Measurements from ENCODE around the gene IDI2.
A peak's percentile ranks its signal among the peaks of the same experiment; 100 is the strongest.
"Not testable (repeated sequence)": the region's sequence is repeated elsewhere in the genome, so short reads cannot be mapped to it uniquely, and the experiment has no call there.

Gene IDI2

DNA sequence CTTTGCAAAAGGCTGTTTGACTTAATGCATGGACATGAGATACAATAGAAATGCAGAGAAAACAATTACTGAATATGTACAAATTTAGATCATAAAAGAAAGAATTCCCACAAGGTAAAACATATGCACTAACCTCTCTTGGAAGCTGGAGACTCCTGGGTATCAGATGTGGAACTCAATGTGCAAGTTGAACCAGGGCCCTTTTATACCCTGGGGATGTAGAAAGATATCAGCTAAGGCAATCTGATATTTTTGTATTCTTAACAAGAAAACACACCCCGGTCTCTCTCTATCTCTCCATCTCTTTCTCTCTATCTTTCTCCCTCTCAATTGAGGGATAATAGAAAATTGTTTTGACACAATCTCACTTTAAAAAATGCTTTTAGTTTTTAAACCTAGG is at the start of gene IDI2:
TSS of gene IDI2 (minus strand) at position 177 of the 400 bp plus-strand sequence. CDS start 1,136 bp downstream, outside the sequence.
- FAIRE-seq = no peak

DNA sequence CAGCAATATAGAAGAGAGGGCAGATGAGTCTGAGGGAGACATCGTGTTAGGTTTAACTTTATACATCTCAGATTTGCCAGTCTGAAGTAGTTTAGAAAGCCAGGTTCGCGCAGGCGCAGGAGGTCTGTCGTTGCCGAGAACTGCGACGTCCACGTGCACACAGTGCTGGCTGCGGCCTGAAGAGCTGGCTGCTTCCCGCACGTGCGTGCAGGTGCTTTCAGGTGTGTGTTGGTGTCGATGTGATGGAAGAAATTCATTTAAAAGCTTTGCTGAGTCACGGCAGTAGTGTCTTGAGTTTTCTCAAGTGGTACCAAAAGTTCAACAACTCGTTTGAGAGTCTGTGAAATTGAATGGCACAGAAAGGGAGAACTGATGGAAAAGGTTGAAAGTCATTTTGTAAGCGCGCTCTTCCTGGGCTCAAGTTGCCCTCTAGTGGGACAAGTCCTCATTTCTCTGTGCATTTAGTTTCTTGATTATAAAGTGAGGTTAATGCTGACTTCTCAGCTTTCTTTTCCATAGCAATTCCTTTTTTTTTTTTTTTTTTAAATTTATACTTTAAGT is 49.2 kb upstream of the IDI2 start:
- peak; percentile 75 for FAIRE-seq

DNA sequence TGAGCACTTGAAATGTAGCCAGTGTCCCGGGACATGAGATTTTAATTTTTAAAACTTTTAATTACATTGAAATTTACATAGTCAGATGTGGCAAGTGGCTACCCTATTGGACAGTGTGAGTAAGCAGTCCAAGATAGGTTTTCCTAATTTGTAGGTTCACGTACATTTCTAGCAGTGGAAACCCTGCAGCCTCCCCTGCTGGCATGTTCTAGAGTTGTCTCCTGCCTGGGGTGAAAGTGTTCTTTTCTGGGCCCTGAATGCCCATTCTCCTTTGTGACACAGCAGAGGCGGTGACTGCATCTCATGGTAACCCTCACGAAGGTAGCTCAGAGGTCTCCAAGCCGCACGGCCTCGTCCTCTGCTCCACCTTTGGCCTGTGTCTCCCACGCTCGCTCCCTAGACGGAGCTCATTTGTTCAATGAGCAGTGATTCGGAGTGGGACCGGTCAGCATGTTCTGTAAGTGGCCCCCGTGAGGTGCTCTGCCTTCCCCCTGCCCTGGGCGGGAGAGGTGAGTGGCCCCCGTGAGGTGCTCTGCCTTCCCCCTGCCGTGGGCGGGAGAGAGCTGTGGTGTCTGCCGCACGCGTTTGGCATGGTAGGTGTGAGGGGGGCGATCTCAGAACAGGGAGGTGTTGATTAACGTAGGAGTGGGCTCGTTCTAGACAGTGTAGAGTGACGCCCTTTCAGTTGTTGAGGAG is 48.5 kb upstream of the IDI2 start:
- peak; percentile 19 for FAIRE-seq

DNA sequence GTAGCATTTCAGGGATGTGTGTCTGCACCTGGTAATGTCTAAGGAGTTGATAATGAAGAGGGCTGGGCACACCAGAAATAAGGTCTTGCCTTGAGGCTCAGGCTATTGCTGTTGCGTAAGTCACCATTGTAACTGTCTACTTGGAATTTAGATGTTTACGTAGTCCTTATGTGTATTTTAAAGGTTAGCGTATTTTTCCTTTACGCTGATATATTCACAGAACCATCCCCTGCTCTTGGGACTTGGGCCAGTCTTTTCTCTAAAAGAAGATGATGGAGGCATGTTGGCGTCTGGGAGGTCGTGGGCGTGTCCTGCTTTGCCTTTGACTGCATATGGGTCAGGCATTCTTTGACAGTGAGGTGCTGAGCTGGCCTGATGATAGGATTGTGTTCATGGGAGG is 45.3 kb upstream of the IDI2 start:
- FAIRE-seq = no peak

DNA sequence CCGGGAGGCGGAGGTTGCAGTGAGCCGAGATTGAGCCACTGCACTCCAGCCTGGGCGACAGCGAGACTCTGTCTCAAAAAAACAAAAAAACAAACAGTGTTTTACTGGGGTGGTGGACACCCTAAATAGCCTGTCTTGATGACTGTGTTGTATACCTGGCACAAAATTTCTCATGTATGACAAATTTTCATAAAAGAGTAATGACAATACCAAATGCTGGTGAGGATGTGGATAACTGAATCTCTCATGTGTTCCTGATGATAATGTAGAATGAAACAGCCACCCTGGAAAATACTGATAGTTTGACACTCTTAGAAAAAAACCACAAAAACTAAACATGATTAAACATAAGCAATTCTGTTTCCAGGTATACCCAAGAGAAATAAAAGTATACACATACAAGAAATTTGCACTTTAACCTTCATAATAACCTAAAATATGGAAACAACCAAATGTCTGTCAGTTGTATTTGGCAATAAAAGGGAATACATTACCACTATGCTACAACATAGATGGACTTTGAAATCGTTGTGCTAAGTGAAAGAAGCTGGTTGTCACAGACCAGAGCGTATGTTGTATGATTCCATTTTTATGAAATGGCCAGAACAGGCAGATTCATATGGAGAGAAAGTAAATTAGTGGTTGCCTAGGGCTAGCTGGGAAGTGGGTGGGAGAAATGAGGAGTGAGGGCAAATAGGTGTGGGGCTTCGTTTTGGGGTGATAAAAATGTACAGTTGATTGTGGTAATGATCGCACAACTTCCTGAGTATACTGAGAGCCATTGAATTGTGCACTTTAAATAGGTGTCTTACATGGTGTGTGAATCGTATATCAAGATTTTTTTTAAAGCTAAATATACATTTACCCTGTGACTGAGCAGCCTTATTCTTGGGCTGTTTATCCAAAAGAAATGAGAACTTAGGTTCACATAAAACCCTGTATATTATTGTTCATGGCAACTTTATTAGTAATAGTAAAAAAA is 43.0 kb upstream of the IDI2 start:
- no peak for FAIRE-seq

DNA sequence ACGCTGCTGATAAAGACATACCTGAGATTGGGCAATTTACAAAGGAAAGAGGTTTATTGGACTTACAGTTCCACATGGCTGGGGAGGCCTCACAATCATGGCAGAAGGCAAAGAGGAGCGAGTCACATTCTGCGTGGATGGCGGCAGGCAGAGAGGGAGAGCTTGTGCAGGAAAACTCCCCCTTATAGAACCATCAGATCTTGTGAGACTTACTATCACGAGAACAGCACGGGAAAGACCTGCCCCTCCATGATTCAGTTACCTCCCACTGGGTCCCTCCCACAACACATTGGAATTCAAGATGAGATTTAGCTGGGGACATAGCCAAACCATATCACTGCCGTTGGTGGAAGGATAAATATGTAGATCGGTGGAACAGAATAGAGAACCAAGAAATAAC is 41.1 kb upstream of the IDI2 start:
- not testable (repeated sequence) for FAIRE-seq

DNA sequence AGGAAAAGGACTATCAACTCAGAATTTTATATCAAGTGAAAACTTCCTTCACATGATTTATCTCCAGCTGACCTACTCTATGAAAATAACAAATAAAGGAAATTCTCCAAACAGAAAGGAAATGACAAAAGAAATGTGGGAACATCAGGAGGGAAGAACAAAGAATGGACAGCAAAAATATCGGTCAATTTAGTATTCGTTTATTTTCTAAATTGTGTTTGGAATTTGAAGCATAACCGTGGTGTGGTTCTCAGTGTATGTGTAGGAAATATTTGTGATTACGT is 39.2 kb upstream of the IDI2 start:
- FAIRE-seq = no peak

DNA sequence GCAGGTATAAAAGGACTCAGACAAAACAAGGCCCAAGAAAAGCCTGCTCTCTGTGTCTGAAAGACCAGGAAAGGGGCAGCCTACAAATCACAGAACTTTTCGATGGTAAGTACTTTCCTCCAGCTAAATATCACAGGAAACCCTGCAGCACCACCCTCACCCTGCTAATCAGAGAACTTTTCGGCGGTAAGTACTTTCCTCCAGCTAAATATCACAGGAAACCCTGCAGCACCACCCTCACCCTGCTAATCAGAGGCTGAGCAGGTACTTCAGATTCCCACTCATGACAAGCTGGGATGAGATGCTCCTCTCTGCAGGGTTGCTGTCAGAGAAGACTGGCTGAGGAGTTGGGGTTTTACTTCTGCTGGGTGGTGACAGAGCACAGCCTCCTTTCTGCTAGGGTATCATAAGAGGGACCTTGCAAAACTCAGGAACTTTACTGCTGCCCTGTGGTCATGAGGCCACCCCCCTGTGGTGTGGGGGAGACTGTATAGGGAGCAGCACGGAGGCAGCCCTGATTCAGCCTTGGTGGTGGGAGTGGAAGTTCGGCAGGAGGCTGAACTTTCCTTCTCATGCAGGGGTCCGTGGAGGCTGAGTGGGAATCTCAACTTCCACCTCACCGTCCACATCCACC is 37.7 kb upstream of the IDI2 start:
- FAIRE-seq = no peak

DNA sequence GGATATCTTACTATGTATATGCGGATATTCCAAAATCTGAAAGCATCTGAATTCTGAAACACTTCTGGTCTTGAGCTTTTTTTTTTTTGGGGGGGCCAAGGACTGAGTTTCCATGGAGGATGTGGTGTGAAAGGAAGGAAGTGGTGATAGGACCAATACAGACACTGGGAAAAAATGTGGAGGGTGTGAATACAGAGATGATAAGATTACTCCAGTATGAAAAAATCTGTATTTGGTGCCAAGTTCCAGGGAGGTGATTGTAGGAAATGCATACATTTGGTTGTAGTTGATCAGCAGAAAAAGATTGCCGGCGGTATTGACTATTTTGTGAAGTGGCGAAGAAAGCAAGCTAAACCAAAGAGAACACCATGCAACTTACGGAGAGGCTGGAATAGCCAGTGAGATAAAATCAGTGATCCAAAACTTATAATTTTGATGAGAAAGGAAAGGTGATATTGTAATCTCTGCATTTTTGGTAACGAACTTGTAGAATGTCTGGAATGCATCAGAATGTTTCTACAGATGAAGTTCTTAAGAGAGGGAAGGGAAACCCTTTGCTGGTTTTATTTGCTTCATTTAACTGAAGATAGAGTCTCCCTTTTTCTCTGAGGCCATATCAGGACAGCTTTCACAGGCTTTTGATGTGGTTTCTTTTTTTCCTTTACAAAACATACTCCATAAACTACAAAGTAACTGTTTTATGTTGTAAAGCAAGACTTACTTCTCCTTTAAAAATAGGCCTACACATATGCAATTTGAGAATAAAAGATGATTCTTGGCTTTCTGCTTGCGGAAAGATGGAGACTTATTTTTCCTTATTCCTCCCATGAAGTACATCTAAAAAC is 36.5 kb upstream of the IDI2 start:
- FAIRE-seq = no peak

DNA sequence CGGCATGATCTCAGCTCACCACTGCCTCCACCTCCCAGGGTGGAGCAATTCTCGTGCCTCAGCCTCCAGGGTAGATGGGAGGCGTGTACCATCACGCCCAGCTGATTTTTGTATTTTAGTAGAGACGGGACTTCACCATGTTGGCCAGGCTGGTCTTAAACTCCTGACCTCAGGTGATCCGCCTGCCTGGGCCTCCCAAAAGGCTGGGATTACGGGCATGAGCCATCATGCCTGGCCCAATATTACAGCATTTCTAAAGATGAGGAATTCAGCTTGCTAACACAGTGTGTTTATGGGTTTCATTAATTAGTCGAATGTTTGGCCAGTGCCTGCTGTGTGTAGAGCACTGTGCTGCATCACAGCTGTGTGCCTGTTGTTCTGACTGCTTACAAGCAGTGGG is 34.2 kb upstream of the IDI2 start:
- no peak for FAIRE-seq

DNA sequence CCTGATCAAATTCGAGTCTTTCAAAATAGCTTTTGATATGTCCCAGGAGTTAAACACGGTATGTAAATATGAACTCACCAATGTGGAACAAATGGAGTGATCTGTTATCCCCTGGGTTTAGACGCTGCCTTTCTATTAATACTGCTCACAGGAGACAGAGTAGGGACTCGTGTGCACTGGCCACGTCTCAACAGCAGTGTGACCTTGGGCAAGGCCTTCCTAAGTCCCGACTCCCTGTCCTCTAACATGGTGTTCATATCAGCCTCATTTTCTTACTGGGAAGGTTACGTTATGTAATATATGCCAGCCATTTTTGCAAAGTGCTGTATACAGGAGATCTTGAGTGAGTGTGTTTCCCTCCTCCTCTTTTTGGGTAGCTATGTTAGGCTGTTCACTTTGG is 32.4 kb upstream of the IDI2 start:
- no peak for FAIRE-seq

DNA sequence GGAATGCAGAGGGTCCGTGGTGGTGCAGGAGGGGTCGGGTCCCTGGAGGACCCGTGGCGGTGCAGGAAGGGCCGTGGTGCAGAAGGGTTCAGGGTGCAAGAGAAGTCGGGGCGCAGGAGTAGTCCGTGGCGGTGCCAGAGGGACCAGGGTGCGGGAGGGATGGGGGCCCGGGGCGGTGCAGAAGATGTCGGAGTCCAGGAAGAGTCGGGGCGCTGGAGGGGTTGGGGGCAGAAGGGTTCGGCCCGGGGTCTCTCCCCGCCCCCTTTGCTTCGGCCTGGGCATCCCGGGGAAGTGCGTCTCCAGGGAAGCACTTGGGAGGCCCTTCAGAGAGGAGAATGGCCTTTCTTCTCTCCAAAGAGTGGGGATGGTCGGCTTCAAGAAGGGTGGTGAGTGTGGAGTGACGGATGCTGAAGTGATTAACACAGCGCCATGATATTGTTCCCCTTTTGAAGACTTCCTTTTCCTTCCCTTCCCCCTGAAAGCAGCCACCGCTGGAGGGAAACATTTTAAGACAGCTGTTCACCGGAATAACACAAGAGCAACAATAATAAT is 31.5 kb upstream of the IDI2 start:
- FAIRE-seq = no peak

DNA sequence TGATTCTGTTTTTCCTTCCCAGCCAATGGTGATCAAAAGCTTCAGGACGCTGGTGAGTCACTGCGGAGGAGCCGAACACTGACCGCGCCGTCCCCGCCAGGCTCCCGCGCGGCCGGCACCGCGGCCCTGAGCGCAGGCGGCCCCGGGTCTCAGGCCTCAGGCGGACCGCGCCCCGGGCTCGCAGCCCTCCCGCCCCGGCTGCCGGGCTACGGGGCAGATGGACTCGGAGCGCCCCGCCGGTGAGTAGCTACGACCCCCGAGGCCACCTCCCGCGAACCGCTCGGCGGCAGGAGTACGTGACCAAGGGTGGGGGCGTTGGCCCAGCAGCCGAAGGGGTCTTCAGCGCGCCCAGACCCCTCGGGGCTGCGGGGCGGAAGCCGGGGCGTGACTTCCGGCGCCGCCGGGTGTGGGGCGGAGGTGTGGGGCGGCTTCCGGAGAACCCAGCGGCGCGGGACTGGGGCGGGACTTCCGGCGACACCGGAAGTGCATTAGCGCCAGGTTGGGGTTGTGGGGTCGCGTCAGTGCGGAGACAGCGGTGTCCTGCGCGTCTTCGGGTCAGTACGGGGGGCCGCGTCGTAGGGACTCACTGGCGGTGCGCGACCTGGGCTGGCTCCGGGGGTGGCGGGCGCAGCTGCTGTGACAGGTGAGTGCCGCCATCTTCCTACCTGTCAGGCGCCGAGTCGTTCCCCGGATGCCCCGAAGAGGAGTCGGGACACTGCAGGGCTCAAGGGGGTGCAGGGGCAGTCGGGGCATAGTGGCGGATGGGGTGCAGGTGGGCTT is 30.9 kb upstream of the IDI2 start, which contains the start of gene WDR37:
TSS of gene WDR37 (plus strand) at position 60 of the 780 bp plus-strand sequence. CDS start 15,771 bp downstream, outside the sequence.
- FAIRE-seq = no peak

DNA sequence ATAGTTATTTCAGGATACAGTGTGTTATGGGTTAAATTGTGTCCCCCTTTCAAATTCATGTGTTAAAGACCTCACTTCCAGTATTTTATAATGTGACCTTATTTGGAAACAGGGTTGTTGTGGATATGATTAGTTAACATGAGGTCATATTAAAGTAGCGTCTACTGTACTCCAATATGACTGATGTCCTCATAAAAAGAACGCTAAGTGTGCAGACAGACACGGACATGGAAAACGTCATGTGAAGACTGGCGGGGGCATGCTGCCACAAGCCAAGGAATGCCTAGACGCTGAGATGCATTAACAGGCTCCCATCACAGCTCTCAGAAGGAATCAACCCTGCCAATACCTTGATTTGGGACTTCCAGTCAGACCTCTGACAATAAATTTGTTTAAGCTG is 29.0 kb upstream of the IDI2 start:
- FAIRE-seq = no peak

DNA sequence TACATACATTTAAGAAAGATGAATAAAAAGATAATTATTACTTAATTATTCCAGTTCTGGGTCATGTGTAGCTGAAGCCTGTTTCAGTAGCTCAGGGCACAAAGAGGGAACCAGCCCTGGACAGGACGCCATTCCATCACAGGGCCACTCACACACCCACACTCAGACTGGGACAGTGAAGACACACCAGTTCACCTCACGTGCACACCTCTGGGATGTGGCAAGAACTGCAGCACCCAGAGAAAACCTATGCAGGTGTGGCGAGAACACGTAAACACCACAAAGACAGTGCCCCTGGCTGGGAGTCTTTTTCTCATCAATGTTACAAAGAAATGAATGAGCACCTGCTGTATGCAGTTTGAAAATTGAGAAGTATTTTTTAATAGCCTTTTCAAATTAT is 24.9 kb upstream of the IDI2 start:
- FAIRE-seq = no peak

DNA sequence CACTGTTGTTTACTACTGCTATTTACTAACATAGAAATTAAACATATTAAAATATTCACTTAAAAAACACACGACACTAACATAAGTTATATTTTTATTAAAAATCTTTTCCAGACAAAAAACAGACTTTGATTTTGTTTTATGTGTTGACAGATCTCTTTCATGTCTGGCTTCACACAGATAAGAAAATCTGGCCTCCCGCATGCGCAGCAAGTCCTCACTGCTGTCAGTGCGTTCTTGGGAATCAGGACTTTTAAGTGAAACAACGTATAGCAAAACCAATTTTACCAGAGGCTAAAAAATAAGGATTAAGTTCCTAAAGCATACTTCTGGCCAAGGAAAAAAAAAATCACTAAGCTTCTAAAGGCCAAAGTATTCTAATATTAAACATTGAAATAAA is 24.5 kb upstream of the IDI2 start:
- no peak for FAIRE-seq

DNA sequence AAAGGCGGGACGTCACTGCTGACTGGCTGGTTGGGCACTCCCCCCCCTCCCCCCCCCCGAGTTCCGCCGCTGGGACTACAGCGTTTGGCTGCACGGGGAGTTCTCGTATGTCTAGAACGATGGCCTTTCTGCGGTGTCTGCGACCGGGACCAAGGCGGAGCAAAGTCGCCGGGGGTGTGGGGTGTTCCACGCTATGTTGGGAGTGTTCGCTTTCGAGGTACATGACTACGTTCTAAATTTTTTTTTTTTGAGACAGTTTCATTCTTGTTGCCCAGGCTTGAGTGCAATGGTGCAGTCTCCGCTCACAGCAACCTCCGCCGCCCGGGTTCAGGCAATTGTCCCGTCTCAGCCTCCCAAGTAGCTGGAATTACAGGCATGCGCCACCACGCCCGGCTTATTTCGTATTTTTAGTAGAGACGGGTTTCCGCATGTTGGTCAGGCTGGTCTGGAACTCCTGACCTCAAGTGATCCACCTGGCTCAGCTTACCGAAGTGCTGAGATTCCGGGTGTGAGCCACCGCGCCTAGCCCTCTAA is 23.8 kb upstream of the IDI2 start:
- FAIRE-seq = no peak

DNA sequence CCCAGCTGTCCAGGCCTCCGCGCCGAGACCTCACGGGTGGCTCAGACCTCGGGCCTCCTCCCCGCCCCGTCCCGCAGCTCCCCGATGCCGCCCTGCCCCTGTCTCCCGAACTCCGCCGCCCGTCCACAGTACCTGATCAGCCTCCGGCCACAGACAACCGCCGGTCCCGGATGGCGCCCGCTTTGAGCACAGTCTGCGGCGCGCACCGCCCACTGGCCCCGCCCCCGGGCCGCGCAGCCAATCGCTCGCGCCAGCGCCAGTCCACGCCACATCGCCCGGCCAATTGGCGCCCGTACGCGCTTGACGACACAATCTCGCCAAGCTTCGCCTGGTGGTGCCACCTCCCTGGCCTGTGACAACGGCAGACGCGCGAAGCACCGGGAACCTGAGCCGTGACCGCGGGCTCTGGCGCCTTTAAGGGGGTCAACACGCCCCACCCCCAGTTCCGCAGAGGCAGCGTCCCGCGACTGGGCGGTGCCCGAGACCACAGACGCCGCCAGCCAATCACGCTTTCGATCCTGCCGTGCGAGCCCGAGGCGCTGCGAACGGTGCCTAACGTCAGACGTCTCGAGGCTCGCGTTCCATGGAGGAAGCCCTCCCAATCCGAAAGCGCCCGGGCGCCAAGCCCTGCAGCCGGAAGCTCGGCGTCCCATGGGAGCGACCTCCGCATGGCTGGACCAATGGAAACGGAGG is 23.2 kb upstream of the IDI2 start, which contains the start of gene IDI1:
TSS of gene IDI1 (minus strand) at position 388 of the 693 bp plus-strand sequence. CDS start at position 272, 116 bp downstream.
- FAIRE-seq = peak; percentile 93

DNA sequence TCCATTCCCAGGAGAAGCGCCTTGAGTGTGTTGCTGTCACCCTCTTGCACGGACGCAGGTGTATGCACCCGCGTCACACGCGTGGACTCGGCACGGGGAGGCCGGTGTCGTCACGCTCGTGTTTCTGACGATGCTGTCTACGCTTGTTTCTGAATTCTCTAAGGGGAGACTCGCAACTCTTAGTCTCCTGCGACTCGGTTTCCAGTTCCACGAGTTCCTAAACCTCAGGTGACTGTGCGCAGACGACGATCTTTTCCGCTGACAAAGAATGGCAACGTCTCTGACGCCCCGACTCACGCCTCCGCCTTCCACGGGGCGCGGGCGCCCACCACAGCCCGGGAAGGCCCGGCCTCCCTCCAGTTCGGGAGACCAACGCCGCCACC is 22.7 kb upstream of the IDI2 start:
- FAIRE-seq = no peak

DNA sequence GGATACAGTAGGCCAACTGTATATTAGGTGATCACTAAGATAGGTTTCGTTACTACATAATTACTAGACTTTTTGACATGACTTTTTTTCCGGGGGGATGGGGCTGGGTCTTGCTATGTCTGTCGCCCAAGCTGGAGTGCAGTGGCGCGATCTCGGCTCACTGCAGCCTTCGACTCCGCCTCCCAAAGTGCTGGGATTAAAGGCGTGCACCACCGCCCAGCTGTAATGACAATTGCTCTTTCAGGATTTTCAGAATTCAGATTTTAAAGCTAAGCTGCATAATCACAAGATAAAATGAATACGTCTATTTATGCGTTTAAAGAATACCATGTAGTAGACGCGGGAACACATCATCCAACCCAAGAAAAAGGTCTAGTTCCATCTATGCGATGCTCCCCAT is 22.3 kb upstream of the IDI2 start:
- FAIRE-seq = no peak

Data from G401.6 (cell line).